Medulla oblongata (tissue), 1 donor: ENCODE data around the gene SMARCA4.
A peak's percentile ranks its signal among the peaks of the same experiment; 100 is the strongest.
"Not testable (repeated sequence)": the region's sequence is repeated elsewhere in the genome, so short reads cannot be mapped to it uniquely, and the experiment has no call there.

Experiments
- DNase-seq: peaks from one replicate; pipeline ENCODE4 v3.0.0-alpha.2; 2015; ENCODE audit errors: extremely low spot score

The SMARCA4 gene

DNA sequence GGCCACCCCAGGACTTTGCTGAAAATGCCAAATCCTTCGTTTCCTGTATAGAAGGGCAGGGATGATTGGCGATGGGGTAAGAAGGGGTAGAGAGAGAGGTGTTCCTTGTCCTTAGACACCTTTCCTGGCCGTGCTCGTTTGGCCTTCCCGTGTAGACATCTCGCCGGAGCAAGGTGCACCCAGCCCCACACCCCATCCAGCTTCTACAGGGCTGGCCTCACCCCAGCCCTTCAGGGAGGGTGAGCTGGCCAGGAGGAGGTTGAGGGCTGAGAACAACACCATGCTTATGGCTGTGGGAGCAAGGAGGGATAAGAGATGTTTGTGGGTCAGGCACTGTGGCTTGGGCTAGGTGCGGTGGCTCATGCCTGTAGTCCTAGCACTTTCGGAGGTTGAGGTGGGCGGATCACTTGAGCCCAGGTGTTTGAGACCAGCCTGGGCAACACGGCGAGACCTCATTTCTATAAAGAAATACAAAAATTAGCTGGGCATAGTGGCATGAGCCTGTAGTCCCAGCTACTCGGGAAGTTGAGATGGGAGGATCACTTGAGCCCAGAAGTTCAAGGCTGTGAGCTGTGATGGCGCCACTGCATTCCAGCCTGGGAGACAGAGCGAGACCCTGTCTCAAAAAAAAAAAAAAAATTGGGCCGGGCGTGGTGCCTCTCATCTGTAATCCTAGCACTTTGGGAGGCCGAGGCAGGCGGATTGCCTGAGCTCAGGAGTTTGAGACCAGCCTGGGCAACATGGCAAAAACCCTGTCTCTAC, 15.5 kb downstream of the SMARCA4 start:
- DNase-seq = no peak

DNA sequence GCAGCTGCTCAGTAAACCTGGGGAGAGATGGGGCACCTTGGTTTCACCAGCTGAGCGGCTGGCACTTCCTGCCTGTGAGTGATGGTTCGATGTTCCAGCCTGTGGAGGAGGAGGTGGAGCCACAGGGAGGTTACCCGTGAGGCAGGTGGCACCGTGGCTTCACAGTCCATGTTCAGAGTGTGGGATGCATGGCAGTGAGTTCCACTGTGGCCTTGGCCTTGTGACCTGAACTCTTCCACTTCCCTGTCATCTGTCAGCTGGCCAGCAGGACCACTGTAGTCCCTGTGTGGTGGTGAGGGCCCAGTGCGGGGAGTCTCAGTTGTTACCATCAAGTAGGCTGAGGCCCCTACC, 16.9 kb downstream of the SMARCA4 start:
- DNase-seq = no peak

DNA sequence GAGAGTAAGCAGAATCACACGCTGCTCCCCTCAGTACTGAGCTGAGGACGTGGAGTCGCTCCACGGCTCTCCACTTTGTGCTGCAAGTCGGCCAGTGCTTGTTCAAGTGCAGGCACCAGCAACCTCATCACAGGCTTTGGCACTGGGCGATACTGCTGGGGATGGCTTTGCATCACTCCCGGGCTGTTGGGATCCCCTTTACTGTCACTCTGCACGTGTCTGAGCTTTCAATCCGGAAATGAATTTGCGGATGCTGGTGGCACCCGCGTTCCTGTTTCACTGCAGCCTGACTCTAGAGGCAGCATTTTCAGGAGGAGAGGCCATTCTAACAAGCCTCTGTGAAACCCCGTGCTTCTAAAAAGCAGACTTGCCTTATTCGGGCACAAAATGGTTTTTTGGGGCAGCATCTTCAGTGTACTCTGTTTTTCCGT, 19.1 kb downstream of the SMARCA4 start:
- peak; percentile 51 for DNase-seq

DNA sequence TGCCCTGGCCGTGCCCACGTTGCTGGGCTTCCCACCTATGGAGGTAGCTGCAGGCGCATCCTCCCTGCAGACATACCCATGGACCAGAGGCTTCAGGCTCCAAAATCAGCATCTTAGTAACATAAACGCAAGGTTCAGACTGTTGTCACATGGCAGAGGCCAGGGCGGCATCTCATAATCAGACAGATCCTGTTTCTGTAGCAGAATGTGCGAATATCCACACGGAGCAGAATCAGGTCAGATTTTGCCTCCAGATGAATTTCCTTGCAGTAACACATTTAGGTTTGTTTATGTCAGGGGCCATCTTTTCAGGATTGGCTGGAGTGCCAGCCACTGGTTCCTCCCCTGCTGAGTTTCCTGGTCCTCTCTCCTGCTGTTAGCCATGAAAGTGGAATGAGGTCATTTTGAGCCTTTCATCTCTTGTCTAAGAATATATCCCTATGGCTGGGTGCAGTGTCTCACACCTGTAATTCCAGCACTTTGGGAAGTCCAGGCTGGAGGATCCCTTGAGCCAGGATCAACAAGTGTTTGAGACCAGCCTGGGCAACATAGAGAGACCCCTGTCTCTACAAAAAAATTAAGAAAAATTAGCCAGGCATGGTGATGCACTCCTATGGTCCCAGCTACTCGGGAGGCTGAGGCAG, 20.5 kb downstream of the SMARCA4 start:
- DNase-seq = no peak

DNA sequence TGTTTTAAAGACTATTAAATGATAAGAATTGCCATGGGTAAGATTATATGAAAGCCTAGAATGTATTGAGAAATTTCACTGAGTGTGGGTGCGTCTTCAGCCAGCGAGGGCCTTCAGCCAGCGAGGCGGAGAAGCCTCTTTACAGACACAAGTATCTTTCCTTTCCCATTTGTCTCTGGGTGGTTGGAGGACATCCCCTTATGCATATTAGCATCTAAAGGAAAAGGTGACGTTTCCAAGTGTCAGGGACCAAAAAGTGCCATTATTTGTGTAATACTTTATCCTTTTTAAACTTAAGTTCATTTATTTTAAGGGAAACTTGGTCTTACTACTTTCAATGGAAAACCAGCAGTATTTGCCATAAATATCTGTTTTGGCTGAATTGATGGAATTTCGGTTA, 22.2 kb downstream of the SMARCA4 start:
- no peak for DNase-seq

DNA sequence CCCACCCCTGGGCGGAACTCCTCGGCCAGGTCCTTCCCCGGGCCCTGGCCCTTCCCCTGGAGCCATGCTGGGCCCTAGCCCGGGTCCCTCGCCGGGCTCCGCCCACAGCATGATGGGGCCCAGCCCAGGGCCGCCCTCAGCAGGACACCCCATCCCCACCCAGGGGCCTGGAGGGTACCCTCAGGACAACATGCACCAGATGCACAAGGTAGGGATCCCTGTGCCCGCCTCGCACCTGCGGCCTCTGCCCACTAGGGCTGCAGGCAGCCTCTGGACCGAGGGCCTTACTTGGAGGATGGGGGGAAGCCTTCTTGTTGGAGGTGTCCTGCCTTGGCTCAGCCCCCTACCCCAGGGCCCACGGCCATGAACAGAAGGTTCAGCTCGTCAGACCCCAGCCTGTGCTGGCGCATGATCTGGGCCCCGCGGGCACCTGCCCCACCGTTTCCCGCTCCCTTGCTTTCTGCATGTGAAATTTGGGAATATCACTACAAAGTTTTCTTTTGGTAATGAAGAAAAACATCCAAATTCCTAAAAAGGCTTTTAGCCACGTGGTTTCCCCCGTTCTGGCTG, 23.4 kb downstream of the SMARCA4 start:
- DNase-seq = no peak

DNA sequence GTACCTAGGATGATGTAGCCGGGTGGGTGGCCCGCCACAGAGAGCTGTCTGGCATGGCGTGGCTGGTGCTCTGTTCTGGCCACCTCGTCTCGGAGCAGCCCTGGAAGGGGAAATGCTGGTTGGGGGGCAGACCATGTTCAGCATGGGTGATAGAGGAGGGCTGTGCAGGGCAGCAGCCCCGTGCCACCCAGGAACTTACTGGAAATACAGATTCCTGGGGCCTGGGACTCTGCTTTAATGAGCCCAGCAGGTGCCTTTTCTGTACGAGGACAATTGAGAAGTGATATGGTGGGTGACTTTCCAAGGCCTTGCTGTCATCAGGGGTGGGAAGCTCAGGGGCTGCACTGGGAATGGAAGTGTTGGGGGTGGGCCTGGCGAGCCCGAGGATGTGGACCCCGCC, 24.7 kb downstream of the SMARCA4 start:
- DNase-seq = no peak

DNA sequence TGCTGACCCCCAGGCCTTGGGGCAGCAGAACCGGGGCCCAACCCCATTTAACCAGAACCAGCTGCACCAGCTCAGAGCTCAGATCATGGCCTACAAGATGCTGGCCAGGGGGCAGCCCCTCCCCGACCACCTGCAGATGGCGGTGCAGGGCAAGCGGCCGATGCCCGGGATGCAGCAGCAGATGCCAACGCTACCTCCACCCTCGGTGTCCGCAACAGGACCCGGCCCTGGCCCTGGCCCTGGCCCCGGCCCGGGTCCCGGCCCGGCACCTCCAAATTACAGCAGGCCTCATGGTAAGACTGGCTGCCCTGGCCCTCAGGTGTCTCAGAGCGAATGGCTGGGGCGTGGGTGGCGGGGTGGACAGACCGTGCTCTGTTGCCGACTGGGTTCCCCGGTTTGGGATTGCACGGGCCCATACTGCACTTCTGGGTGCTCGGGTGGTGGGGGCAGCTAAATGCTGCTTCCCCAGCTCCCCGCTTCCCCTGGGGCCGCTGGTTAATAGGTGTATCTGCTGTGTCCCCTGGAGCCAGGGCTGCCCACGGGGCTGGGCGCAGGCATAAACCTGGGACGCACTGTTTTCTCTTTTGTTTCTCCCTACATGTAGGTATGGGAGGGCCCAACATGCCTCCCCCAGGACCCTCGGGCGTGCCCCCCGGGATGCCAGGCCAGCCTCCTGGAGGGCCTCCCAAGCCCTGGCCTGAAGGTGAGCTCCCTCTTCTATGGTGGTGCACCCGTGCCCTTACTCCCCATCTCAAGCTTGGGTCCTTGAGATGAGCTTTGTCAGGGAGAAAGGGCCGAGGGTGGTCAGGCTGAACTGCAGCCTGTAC, 25.7 kb downstream of the SMARCA4 start:
- no peak for DNase-seq

DNA sequence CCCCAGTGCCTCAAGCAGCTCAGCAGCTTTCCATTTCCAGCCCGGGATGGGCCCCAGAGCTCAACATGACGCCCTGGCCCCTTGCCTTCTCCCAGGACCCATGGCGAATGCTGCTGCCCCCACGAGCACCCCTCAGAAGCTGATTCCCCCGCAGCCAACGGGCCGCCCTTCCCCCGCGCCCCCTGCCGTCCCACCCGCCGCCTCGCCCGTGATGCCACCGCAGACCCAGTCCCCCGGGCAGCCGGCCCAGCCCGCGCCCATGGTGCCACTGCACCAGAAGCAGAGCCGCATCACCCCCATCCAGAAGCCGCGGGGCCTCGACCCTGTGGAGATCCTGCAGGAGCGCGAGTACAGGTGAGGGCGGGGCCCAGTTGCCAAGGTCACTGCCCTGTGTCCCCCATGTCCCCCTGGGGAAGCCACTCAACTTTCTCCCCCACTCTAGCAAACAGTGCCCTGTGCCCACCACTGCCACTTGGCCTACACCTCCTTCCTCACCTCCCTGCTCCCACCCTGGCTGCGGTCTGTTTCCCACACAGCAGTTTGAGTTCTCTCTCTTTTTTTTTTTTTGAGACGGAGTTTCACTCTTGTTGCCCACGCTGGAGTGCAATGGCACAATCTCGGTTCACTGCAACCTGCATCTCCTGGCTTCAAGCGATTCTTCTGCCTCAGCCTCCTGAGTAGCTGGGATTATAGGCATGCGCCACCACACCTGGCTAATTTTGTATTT, 26.9 kb downstream of the SMARCA4 start:
- no peak for DNase-seq

DNA sequence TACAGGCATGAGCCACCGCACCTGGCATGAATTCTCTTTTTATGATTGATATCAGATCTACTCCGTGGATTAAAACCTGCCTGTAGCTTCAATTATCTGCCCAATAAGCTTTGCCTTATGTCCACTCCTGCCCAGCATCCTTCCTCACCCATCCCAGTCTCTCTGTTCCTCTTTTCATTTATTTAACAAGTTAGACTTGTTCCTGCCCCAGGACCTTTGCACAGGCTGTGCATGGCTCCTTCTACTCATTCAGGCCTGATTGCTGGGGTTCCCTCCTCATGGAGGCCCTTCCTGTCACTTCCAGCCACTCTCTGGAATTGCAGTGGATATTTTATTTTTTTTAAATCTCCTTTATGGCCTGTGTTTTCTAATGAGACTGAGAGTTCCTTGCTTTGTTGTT, 27.6 kb downstream of the SMARCA4 start:
- DNase-seq = no peak

DNA sequence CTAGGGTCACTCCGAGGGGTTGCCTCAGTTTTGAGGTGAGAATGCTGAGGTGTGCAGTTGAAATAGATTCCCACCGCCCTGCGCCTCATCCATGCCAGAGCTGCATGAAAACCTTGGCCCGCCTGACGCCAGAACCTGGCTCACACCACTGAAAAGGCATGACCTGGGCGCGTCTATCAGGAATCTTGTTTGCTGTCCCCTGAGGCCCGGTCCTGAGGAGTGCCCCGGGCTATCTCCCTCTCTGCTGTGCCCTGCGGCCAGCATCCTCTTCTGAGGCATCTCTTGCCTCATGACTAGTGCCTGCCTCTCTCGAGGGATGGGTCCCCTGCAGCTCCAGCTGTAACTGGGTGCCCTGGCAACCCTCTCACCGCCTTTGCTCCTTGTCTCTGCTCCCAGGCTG, 28.1 kb downstream of the SMARCA4 start:
- DNase-seq = no peak

DNA sequence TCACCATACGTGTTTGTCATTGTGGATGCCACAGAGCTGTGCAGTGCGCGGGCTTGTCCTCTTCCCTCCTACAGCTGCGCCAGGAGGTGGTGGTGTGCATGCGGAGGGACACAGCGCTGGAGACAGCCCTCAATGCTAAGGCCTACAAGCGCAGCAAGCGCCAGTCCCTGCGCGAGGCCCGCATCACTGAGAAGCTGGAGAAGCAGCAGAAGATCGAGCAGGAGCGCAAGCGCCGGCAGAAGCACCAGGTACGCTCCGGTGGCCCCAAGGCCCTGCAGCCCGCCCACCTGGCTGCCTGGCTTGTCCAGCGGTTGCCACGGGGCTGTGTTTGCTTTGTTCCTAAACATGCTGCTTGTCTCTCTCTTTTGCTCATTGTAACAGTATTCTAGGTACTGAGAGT, 30.2 kb downstream of the SMARCA4 start:
- DNase-seq = no peak

DNA sequence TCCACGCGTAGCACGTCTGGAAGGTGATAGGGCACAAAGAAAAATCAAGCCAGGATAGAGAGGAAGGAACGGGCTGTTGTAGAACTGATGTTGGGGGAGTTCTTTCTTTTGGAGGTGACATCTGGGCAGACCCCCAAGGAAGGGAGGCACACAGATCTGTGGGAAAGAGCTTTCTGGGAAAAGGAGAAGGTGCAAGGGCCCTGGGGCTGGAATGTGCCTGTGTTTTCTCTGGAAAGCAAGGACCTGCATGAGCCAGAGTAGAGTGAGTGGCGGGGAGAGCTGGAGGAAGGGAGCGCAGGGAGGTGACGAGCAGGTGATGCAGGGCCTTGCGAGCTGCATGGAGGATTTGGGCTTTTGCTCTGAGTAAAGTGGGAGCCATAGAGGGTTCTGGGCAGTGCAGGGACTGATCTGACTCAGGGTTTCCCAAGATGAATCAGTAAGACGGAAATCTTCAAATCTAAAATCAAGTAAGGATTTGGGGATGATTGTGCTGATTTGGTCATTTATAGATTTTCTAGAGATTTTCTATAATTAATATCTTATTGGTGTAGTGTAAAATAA, 30.8 kb downstream of the SMARCA4 start:
- no peak for DNase-seq

DNA sequence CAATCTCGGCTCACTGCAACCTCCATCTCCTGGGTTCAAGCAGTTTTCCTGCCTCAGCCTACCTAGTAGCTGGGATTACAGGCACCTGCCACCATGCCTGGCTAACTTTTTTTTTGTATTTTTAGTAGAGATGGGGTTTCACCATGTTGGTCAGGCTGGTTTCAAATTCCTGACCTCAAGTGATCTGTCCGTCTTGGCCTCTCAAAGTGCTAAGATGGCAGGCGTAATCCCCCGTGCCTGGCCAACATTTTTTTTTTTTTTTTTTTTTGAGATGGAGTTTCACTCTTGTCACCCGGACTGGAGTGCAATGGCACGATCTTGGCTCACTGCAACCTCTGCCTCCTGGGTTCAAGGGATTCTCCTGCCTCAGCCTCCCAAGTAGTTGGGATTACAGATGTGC, 31.3 kb downstream of the SMARCA4 start:
- not testable (repeated sequence) for DNase-seq

DNA sequence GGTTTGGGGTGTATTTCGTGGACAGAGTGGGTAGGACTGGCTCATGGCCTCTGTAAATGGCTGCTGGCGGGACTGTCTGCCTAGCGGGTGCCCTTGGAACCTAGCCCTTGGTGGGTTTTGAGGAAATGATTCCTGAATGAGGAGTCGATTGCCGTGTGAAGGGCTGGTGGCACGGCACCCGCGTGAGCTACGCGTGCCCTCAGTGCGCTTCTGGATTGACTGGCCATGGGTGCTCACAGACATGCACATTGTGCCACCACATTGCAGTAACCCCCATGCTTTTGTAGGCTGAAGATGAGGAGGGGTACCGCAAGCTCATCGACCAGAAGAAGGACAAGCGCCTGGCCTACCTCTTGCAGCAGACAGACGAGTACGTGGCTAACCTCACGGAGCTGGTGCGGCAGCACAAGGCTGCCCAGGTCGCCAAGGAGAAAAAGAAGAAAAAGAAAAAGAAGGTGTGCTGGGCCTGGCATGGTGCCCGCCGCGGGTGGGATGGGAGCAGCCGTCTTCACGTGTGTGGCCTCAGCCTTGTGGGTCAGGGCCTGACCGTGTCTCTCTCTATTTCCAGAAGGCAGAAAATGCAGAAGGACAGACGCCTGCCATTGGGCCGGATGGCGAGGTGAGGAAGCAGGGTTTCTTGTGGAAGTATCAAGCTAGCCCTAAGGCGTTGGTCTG, 35.2 kb downstream of the SMARCA4 start:
- DNase-seq = no peak

DNA sequence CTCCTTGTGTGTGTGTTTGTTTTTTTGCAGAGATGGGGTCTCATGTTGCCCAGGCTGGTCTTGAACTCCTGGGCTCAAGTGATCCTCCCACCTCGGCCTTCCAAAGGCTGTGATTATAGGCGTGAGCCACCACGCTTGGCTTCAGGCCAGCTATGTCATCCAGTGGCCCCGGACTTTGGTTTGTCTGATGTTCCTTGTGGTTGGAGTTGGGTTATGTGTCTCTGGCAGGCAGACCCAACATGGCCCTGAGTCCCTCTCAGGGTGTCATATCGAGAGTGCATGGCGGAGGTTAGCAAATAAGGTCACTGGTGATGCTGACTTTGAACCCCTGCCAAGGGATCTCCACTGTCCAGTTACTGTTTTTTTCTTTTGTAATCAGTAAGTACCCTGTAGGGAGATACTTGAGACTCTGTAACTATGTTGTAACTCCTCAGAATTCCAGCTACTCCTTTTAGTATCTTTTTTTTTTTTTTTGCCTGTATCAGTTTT, 37.3 kb downstream of the SMARCA4 start:
- DNase-seq = no peak

DNA sequence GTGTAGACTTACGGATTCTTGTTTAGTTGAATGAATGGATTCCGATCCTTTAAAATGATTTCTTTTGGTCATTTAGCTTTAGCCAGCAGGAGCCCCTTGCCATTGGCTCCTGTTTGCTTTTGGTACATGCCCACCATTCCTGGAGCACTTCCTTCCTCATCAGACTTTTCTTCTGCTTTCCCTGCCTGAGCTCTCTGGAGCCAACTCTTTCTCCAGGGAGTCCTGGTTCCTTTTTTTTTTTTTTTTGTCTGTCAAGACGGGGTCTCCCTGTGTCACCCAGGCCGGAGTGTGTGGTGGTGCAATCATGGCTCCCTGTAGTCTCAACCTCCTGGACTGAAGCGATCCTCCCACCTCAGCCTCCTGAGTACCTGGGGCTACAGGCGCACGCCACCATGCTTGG, 37.8 kb downstream of the SMARCA4 start:
- no peak for DNase-seq

DNA sequence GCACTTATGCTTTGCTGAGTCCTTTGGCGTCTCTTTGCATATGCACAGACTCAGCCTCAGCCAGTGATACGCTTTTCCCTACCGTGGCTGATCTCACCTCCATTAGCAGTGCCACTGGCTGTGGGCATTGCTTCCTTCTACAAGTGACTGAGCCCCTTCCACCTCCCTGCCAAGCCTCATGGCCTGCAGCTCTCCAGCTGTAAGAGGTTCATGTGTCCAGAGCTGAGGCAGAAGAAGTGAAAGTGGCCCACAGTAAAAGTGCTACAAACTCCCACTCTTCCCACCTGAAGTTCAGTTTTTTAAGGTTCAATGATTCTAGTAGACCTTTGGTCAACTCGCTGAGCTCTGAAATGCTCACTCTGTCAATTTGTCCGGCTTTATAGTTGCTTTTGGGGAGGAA, 44.7 kb downstream of the SMARCA4 start:
- no peak for DNase-seq

DNA sequence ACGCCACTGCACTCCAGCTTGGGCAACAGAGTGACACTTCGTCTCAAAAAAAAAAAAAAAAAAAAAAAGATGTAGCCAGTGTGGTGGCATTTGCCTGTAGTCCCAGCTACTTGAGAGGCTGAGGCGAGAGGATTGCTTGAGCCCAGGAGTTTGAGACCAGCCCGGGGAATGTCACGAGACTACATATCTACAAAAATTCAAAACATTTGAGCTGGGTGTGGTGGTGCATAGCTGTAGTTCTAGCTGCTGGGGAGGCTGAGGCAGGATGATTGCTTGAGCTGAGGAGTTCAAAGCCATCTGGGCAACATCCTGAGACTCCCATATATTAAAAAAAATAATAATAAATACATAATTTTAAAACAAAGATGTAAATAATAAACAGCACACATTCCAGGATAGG, 46.6 kb downstream of the SMARCA4 start:
- no peak for DNase-seq

DNA sequence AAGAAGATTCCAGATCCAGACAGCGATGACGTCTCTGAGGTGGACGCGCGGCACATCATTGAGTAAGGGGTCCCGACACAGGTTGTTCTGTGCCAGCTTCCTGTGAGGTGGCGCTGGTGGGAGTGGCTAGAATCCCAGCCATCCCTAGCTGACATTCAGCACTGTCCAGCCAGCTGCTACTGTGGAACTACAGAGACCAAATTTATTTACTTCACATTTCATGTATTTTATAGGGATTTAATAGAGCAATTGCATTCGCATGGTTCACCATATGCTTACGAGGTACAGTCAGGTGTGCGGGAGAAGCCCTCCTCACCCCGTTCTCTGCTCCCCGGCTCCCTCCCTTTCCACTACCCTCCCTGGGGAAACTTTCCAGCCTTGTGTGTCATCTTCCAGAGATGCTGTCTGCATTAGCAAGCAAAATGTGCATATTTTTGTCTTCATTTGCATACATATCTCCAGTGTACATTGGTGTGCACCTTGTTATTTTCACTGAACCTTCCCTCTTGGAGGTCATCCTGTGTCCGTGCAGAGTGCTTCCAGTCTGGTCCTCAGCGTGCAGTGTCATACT, 47.2 kb downstream of the SMARCA4 start:
- no peak for DNase-seq
